Activated naive CD8-positive, alpha-beta T cell treated with anti-CD3 and anti-CD28 coated beads, Interleukin-2, amount 50 U/mL, for 16 hours (primary cell): ENCODE data around the gene CORO7.

ENCODE experiments used
- DNase-seq: peaks from one replicate; pipeline ENCODE4 v3.0.0-alpha.2; 2020; ENCODE audit warnings: low read depth, low spot score

Gene CORO7

GRCh38 chr16:4307215-4308037, 109.0 kb downstream of the CORO7 start:
- peak; percentile 89 for DNase-seq

DNA sequence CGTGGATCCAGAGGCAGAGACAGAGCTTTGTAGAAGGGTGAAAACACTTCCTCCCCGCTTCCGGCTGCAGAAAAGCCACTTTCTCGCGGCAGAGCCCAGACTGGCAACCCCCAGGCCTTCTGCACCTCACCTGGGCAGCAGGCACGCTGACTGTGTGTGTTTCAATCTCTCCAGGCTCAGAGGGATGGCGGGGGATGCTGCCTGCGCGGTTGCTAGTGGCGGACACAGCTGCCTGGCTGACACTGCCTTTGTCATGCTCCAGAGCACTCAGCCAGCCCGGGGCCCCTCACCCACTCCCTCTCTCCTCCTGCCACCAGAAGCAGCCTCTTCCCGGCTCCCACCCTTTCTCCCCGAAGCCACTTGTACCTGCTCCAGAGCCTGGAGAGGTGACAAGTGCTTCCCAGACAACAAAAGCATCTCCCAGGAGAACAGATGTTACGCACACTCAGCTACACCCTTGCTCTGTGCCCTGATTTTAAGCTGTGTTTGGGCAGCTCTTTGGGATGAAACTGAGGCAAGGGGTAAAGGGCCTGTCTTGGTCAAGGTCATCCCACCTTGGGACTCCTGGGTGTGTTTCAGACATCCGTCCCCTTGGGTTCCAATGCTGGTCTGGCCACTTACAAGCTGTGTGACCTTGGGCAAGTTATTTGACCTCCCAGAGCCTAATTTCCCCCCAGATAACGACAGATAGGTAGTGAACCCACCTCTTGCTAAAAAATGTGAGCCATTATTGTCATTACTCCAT, 109.8 kb downstream of the CORO7 start:
- no peak for DNase-seq
